ENCODE measurements around the gene RAD9B. TPM values are rescaled to one million over a fixed set of nuclear protein-coding genes. Genes with fewer than 3 reads are reported as not detected.

RAD9B gene
- total and polyA plus RNA-seq, 9 of the 15 experiments (the other 6 are each of a cell fraction or from before 2014, with no cell fraction given), result 0.05 to 0.83 (median 0.32) TPM

- Histone ChIP-seq H3K4me1 (replicated peaks in 1 of 2; ENCODE audit: control insufficient read depth in 2 of 2, insufficient read depth in 2 of 2, low read length in 2 of 2) (no peaks in the 10 kb centered on the region; a peak in 1 of 5 replicates), H3K36me3 (ENCODE audit: control insufficient read depth, insufficient read depth, low read length) (no peaks in the 10 kb centered on the region), H3K27ac (ENCODE audit: extremely low read depth, low read depth, low read length) (no peak overlapping the region), H3K9me1 (ENCODE audit: control insufficient read depth, insufficient read depth, low read length) (no peaks in the 10 kb centered on the region), H4K20me1 (replicated peaks; ENCODE audit: control insufficient read depth, insufficient read depth, low read length) (no peaks in the 10 kb centered on the region), H3K4me3 (no peak overlapping the region), H2AFZ (ENCODE audit: low read depth, low read length) (no peak overlapping the region), H3K79me2 (ENCODE audit: control insufficient read depth, insufficient read depth, low read length) (no peaks in the 10 kb centered on the region), H3K9ac (ENCODE audit: insufficient read depth in 1 of 2, low read depth in 2 of 2, low read length in 2 of 2) (no peak overlapping the region), H3K4me2 (ENCODE audit: insufficient read depth, low read length) (no peak overlapping the region), H3K9me3 (replicated peaks; ENCODE audit: control insufficient read depth, insufficient read depth, low read depth, low read length) (0 out of 2 replicates have a peak, but pooled peaks cover 1% of the 10 kb centered on the region), H3K27me3 (ENCODE audit: control insufficient read depth in 2 of 2, insufficient read depth in 2 of 2, low read length in 2 of 2) (no peaks in the 10 kb centered on the region)
- no peak for TF ChIP-seq ZNF707 (CRISPR knock-in tag; conservative IDR thresholded peaks at IDR 0.05)
- TF ChIP-seq, protein P1, sequence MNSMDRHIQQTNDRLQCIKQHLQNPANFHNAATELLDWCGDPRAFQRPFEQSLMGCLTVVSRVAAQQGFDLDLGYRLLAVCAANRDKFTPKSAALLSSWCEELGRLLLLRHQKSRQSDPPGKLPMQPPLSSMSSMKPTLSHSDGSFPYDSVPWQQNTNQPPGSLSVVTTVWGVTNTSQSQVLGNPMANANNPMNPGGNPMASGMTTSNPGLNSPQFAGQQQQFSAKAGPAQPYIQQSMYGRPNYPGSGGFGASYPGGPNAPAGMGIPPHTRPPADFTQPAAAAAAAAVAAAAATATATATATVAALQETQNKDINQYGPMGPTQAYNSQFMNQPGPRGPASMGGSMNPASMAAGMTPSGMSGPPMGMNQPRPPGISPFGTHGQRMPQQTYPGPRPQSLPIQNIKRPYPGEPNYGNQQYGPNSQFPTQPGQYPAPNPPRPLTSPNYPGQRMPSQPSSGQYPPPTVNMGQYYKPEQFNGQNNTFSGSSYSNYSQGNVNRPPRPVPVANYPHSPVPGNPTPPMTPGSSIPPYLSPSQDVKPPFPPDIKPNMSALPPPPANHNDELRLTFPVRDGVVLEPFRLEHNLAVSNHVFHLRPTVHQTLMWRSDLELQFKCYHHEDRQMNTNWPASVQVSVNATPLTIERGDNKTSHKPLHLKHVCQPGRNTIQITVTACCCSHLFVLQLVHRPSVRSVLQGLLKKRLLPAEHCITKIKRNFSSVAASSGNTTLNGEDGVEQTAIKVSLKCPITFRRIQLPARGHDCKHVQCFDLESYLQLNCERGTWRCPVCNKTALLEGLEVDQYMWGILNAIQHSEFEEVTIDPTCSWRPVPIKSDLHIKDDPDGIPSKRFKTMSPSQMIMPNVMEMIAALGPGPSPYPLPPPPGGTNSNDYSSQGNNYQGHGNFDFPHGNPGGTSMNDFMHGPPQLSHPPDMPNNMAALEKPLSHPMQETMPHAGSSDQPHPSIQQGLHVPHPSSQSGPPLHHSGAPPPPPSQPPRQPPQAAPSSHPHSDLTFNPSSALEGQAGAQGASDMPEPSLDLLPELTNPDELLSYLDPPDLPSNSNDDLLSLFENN (IDR thresholded peaks at IDR 0.05; ENCODE audit: low read depth in 2 of 2, low read length in 2 of 2), result no peak
- TF ChIP-seq ZNF57 (CRISPR knock-in tag; IDR thresholded peaks at IDR 0.05), result no peak
- TF ChIP-seq FOXK1 (CRISPR knock-in tag; IDR thresholded peaks at IDR 0.05; ENCODE audit: borderline replicate concordance), result no peak
- TF ChIP-seq KAT7 (CRISPR knock-in tag; IDR thresholded peaks at IDR 0.05; ENCODE audit: borderline replicate concordance), result no peak
- TF ChIP-seq ARHGAP35 (IDR thresholded peaks at IDR 0.05; ENCODE audit: partially characterized antibody), result no peak
- no peak for TF ChIP-seq ZNF407 (IDR thresholded peaks at IDR 0.05; ENCODE audit: low read depth)
- no peak for TF ChIP-seq EHMT2 (IDR thresholded peaks at IDR 0.05)
- TF ChIP-seq NR2C1 (IDR thresholded peaks at IDR 0.05), result no peak
- no peak for TF ChIP-seq NR2C1 (tag; IDR thresholded peaks at IDR 0.05)
- TF ChIP-seq ETV1 (tag; conservative IDR thresholded peaks at IDR 0.05; ENCODE audit: low read depth), result no peak
- no peak for TF ChIP-seq PURB (CRISPR knock-in tag; IDR thresholded peaks at IDR 0.05; ENCODE audit: low read depth)
- no TSS peak for BruUV-seq (replicated peaks)
- no peak for ATAC-seq
- intact Hi-C loops (cut with micrococcal nuclease) (loop anchor here (5.0 kb wide), 1 partner anchor 313 kb away; no protein-coding TSS in a partner anchor), in situ Hi-C loops (cut with MboI) (loop anchor here (5.0 kb wide), 1 partner anchor 88 kb away; no protein-coding TSS in a partner anchor)
- ChIA-PET CTCF (ENCODE audit: low intra/inter-chr PET ratio) (interaction anchor here (2.8 kb wide), 1 partner anchor 86 kb away, joined by 15 read pairs; no protein-coding TSS in a partner anchor), POLR2A (no interaction called here)
- no peak for DNase-seq (ENCODE audit: extremely low read depth in 1 of 4, low spot score in 3 of 4)
- FAIRE-seq, result no peak
- 14% methylated on average over 1 of the region's 1 CpG for whole genome bisulfite sequencing (ENCODE audit: insufficient coverage, low coverage, missing lambda C conversion rate)
Observed at GRCh38 chr12:110514363-110514762, 12.2 kb downstream of the RAD9B start.

Measured in K562 (cell line).